GM08714 (cell line): Measurements from ENCODE around the gene TMEM187.
"Not testable (repeated sequence)": the region's sequence is repeated elsewhere in the genome, so short reads cannot be mapped to it uniquely, and the experiment has no call there.

Source experiments
- H3K4me3 ChIP-seq: fragments of 200-500 bp; sonication (Bioruptor generic); 2 replicates; pipeline ENCODE4 v1.5.1; 2014; ENCODE audit warnings: mild to moderate bottlenecking, low read length, inconsistent platforms
- ZNF274 ChIP-seq: IDR thresholded peaks from 2 replicates; pipeline ENCODE4 v1.6.1; 2012; ENCODE audit warnings: mild to moderate bottlenecking, low read depth, low read length

The TMEM187 gene

GRCh38 chrX:153967536-153968224, 4.9 kb upstream of the TMEM187 start:
- H3K4me3 ChIP-seq: peak overlapping the region; percentile 85; the same call in 1 of the 2 replicates
- no peak for TF ChIP-seq ZNF274

- peak overlapping the region; percentile 85; the same call in 1 of the 2 replicates for H3K4me3 ChIP-seq
- TF ChIP-seq ZNF274: no peak
Observed at GRCh38 chrX:153968255-153968654, 4.3 kb upstream of the TMEM187 start.

- no peak for TF ChIP-seq ZNF274
- peak overlapping the region; percentile 85; the same call in 1 of the 2 replicates for H3K4me3 ChIP-seq
Observed at GRCh38 chrX:153968754-153969124, 3.8 kb upstream of the TMEM187 start.

GRCh38 chrX:153969125-153969903, 3.2 kb upstream of the TMEM187 start:
- peak overlapping the region; percentile 85 for H3K4me3 ChIP-seq
- TF ChIP-seq ZNF274: no peak

- H3K4me3 ChIP-seq: peak overlapping the region; percentile 85
- no peak for TF ChIP-seq ZNF274
Observed at GRCh38 chrX:153969904-153970356, 2.6 kb upstream of the TMEM187 start.

GRCh38 chrX:153970357-153971123, 2.0 kb upstream of the TMEM187 start:
- H3K4me3 ChIP-seq: peak overlapping the region; percentile 85
- TF ChIP-seq ZNF274: no peak

GRCh38 chrX:153971124-153971449, 1.5 kb upstream of the TMEM187 start:
- H3K4me3 ChIP-seq: peak overlapping the region; percentile 85
- TF ChIP-seq ZNF274: no peak

- no peak for TF ChIP-seq ZNF274
- H3K4me3 ChIP-seq: peak within 1 kb of the TSS; percentile 85
Observed at GRCh38 chrX:153971450-153972367, 845 bp upstream of the TMEM187 start, which contains the start of gene HCFC1. HCFC1 (minus strand) TSS chrX:153971818; CDS start chrX:153970840, 978 bp downstream.

GRCh38 chrX:153973127-153974002, 811 bp downstream of the TMEM187 start:
- TF ChIP-seq ZNF274: no peak
- H3K4me3 ChIP-seq: peak overlapping the region; percentile 85

GRCh38 chrX:153974003-153974725, 1.6 kb downstream of the TMEM187 start:
- TF ChIP-seq ZNF274: no peak
- H3K4me3 ChIP-seq: no peak overlapping the region; the same call in 1 of the 2 replicates

- no peak for TF ChIP-seq ZNF274
- H3K4me3 ChIP-seq: no peak overlapping the region
Observed at GRCh38 chrX:153974726-153975286, 2.3 kb downstream of the TMEM187 start.

- not testable (repeated sequence) for H3K4me3 ChIP-seq
Observed at GRCh38 chrX:153980394-153980793, 7.8 kb downstream of the TMEM187 start.
